OCI-LY7 (cell line): ENCODE results near the gene HAGHL. TPM values are rescaled to one million over a fixed set of nuclear protein-coding genes. Genes with fewer than 3 reads are reported as not detected.
"Not testable (repeated sequence)": the region's sequence is repeated elsewhere in the genome, so short reads cannot be mapped to it uniquely, and the experiment has no call there.

ENCODE experiments used
- BruUV-seq: library from RNA; stranded (reverse); fragments of 400-500 nt; replicated peaks from 2 replicates; lab custom pipeline; 2021; lab: Mats Ljungman, UMichigan
- CTCF ChIA-PET: fragments of 300-600 bp; sonication (Branson Sonifier 250); formaldehyde crosslinking; loops from one replicate; lab custom pipeline; 2022; ENCODE audit warnings: antibody characterized with exemption; ENCODE audit not compliant: unreplicated experiment; lab: Charles Lee
- POLR2A ChIA-PET: fragments of 300-600 bp; sonication (Branson Sonifier 250); formaldehyde crosslinking; loops from one replicate; lab custom pipeline; 2022; ENCODE audit warnings: antibody characterized with exemption; lab: Charles Lee
- DNase-seq: peaks from one replicate; pipeline ENCODE4 v3.0.0-alpha.2; 2015; ENCODE audit warnings: low spot score
- H2AFZ ChIP-seq: fragments of 200-600 bp; sonication (generic), shearing (Covaris generic); 2 replicates; pipeline ENCODE4 v1.6.1; 2014; ENCODE audit warnings: mild to moderate bottlenecking, antibody characterized with exemption, low read length, moderate library complexity
- H3K27ac ChIP-seq: fragments of 200-600 bp; sonication (generic); 2 replicates; pipeline ENCODE4 v1.5.1; 2014; ENCODE audit warnings: mixed run types, low read depth, mild to moderate bottlenecking, moderate library complexity, low read length, inconsistent platforms; ENCODE audit not compliant: poor library complexity, severe bottlenecking
- H3K36me3 ChIP-seq: fragments of 200-600 bp; sonication (generic); 2 replicates; pipeline ENCODE4 v1.6.1; 2014; ENCODE audit warnings: mild to moderate bottlenecking, antibody characterized with exemption, low read length, moderate library complexity, mixed read lengths; ENCODE audit not compliant: insufficient read depth
- H3K4me1 ChIP-seq: fragments of 200-600 bp; sonication (generic); 2 replicates; pipeline ENCODE4 v1.5.1; 2014; ENCODE audit warnings: mild to moderate bottlenecking, low read length; ENCODE audit not compliant: insufficient read depth, poor library complexity, severe bottlenecking
- H3K4me2 ChIP-seq: fragments of 200-600 bp; sonication (generic); 2 replicates; pipeline ENCODE4 v1.6.1; 2014; ENCODE audit warnings: mild to moderate bottlenecking, low read length
- H3K4me3 ChIP-seq: fragments of 200-600 bp; sonication (generic); 2 replicates; pipeline ENCODE4 v1.5.1; 2014; ENCODE audit warnings: mild to moderate bottlenecking, low read depth, low read length; ENCODE audit not compliant: poor library complexity, severe bottlenecking
- H3K79me2 ChIP-seq: fragments of 200-600 bp; sonication (generic); 2 replicates; pipeline ENCODE4 v1.6.1; 2016; ENCODE audit warnings: low read depth, mild to moderate bottlenecking, low read length, moderate library complexity, mixed read lengths; ENCODE audit not compliant: insufficient read depth
- H3K9me2 ChIP-seq: fragments of 200-600 bp; sonication (generic); 2 replicates; pipeline ENCODE4 v1.6.1; 2016; ENCODE audit warnings: mild to moderate bottlenecking, low read length, mixed read lengths; ENCODE audit not compliant: insufficient read depth
- H3K9me3 ChIP-seq: fragments of 200-600 bp; sonication (generic); 2 replicates; pipeline ENCODE4 v1.6.1; 2014; ENCODE audit warnings: mild to moderate bottlenecking, mixed run types, low read length, mixed read lengths
- H4K20me1 ChIP-seq: fragments of 200-600 bp; sonication (generic); 2 replicates; pipeline ENCODE4 v1.6.1; 2014; ENCODE audit warnings: mild to moderate bottlenecking, antibody characterized with exemption, low read length, moderate library complexity, mixed read lengths; ENCODE audit not compliant: insufficient read depth
- CTCF ChIP-seq: fragments of 200-600 bp; sonication (generic); conservative IDR thresholded peaks from 2 replicates; pipeline ENCODE4 v1.5.1; 2014; ENCODE audit warnings: mild to moderate bottlenecking, antibody characterized with exemption, low read length, moderate library complexity, mixed read lengths
- EZH2phosphoT487 ChIP-seq: fragments of 200-600 bp; sonication (generic); IDR thresholded peaks from 2 replicates; pipeline ENCODE4 v1.6.1; 2018; ENCODE audit warnings: low read depth, borderline replicate concordance, mild to moderate bottlenecking, mixed run types, antibody characterized with exemption, low read length, moderate library complexity, mixed read lengths
- intact Hi-C: fragments of 100-400 bp; cut with micrococcal nuclease; formaldehyde crosslinking; loops from one replicate; pipeline ENCODE4 v1.10.0; 2022; ENCODE audit not compliant: unreplicated experiment
- total RNA-seq, 2 experiments: library from RNA; depleted of rRNA in 1 of 2; stranded (reverse); fragments of >200 nt in 1 of 2; shearing (Covaris generic) in 1 of 2; gene quantifications; 2 replicates each; pipeline ENCODE4 v1.2.3, GENCODE V29; 2014 to 2022

HAGHL gene
- total RNA-seq, 2 experiments from 2014 or later: 30.8 to 57.9 TPM

- POLR2A ChIA-PET: no interaction called here
- no peak for DNase-seq
- no peaks in the 10 kb centered on the region for H3K79me2 ChIP-seq
- H3K9me3 ChIP-seq: no peaks in the 10 kb centered on the region
- H3K4me3 ChIP-seq: no peak overlapping the region
- no peaks in the 10 kb centered on the region for H4K20me1 ChIP-seq
- H3K27ac ChIP-seq: no peak overlapping the region
- intact Hi-C loops: no loop called here
- no TSS peak for BruUV-seq
- H3K36me3 ChIP-seq: no peaks in the 10 kb centered on the region
- CTCF ChIA-PET: no interaction called here
- H3K4me2 ChIP-seq: no peak overlapping the region
- TF ChIP-seq CTCF (no peak), EZH2phosphoT487 (no peak)
- H3K9me2 ChIP-seq: no peaks in the 10 kb centered on the region
- no peaks in the 10 kb centered on the region for H3K4me1 ChIP-seq
- H2AFZ ChIP-seq: no peak overlapping the region
Observed at GRCh38 chr16:752007-752312, 25.1 kb downstream of the HAGHL start.

GRCh38 chr16:754121-754607, 27.3 kb downstream of the HAGHL start:
- BruUV-seq, H2AFZ ChIP-seq, CTCF ChIA-PET: not testable (repeated sequence)

GRCh38 chr16:754656-755055, 27.8 kb downstream of the HAGHL start:
- Histone ChIP-seq H4K20me1 (no peaks in the 10 kb centered on the region), H2AFZ (no peak overlapping the region), H3K79me2 (no peaks in the 10 kb centered on the region), H3K4me1 (no peaks in the 10 kb centered on the region), H3K9me3 (no peaks in the 10 kb centered on the region), H3K9me2 (no peaks in the 10 kb centered on the region), H3K36me3 (no peaks in the 10 kb centered on the region), H3K27ac (no peak overlapping the region), H3K4me3 (no peak overlapping the region), H3K4me2 (no peak overlapping the region)
- DNase-seq: no peak
- intact Hi-C loops: no loop called here
- TF ChIP-seq CTCF: no peak
- no peak for TF ChIP-seq EZH2phosphoT487
- POLR2A ChIA-PET: interaction anchor here (0.7 kb wide), 1 partner anchor 792 kb away, joined by 3 read pairs; no protein-coding TSS in a partner anchor
- BruUV-seq: no TSS peak
- CTCF ChIA-PET: no interaction called here

More at GRCh38 chr16:754121-754607, 27.3 kb downstream of the HAGHL start:
- POLR2A ChIA-PET, H4K20me1 ChIP-seq, H3K27ac ChIP-seq, H3K9me2 ChIP-seq, intact Hi-C loops, DNase-seq, H3K4me1 ChIP-seq, H3K4me2 ChIP-seq, H3K79me2 ChIP-seq, H3K4me3 ChIP-seq, H3K9me3 ChIP-seq, H3K36me3 ChIP-seq: not testable (repeated sequence)
